Fibroblast of mammary gland (primary cell): ENCODE results near the gene S100B.
"Not testable (repeated sequence)": the region's sequence is repeated elsewhere in the genome, so short reads cannot be mapped to it uniquely, and the experiment has no call there.

ENCODE experiments used
- DNase-seq: peaks from one replicate; pipeline ENCODE4 v3.0.0-alpha.2; 2010; ENCODE audit warnings: low read depth
- H3K4me3 ChIP-seq: 2 replicates; pipeline ENCODE4 v1.5.1; 2011; ENCODE audit warnings: low read depth, mild to moderate bottlenecking, low read length, moderate library complexity; ENCODE audit not compliant: control insufficient read depth
- TF ChIP-seq, protein P1 (sequence below): conservative IDR thresholded peaks from 2 replicates; pipeline ENCODE4 v1.5.1; 2011; ENCODE audit warnings: low read depth, low read length, inconsistent platforms; ENCODE audit not compliant: control insufficient read depth, insufficient read depth

The S100B gene

DNA sequence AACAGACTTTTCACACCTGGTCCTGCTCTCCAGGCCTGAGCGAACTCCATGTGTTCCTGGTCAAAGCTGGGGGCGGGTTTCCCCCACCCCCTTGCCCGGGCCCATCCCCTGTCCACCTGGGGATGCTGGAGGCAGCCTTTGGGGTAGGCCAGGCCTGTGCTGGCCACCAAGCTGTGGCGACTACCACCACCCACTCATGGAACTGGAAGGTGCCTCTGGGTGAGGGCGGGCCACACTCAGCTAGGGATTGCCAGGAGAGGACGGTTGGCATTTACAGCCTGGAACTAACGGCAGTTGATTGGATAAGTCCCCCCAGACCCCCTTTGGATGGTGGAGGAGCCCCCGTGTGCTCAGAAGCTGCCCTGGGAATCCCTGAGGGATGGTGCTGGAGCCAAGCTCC, 7.9 kb downstream of the S100B start:
- DNase-seq: no peak
- TF ChIP-seq, protein P1, sequence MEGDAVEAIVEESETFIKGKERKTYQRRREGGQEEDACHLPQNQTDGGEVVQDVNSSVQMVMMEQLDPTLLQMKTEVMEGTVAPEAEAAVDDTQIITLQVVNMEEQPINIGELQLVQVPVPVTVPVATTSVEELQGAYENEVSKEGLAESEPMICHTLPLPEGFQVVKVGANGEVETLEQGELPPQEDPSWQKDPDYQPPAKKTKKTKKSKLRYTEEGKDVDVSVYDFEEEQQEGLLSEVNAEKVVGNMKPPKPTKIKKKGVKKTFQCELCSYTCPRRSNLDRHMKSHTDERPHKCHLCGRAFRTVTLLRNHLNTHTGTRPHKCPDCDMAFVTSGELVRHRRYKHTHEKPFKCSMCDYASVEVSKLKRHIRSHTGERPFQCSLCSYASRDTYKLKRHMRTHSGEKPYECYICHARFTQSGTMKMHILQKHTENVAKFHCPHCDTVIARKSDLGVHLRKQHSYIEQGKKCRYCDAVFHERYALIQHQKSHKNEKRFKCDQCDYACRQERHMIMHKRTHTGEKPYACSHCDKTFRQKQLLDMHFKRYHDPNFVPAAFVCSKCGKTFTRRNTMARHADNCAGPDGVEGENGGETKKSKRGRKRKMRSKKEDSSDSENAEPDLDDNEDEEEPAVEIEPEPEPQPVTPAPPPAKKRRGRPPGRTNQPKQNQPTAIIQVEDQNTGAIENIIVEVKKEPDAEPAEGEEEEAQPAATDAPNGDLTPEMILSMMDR: no peak
- no peak overlapping the region for H3K4me3 ChIP-seq

DNA sequence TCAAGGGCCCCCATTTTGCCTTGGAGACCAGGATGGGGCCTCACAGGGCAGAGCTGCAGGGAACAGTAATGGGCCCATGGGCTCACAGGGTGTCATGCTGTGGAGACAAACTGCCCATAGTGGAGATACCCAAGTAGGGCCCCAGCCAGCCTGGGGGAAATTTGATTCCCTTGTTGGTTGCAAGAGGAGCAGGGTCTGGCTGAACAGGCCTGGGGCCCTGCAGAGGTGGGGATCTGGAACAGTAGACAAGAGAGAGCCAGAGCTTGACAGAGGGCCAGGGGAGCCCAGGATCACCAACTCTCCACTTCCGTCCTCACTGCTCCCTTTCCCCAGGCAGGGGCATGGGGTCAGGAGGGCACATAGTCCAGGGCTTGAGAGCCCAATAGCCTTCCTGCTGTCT, 8.7 kb downstream of the S100B start:
- DNase-seq: no peak
- H3K4me3 ChIP-seq: no peak overlapping the region
- TF ChIP-seq, protein P1: no peak

DNA sequence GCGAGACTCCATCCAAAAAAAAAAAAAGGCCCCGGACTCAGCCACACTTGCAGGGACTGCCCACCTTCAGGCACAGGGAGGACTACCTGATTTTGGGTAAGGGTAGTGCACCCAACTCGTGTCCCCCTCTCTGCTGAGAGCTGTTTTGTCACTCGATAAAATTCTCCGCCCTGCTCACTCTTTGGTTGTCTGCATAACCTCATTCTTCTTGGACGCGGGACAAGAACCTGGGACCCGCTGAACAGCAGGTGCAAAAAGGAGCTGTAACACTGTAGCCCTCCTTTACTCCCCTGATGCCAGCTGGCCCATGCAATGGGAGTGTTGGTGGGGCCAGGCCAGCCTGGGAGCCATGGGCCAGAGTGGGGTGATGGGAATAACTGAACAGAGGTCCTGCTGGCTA, 10.6 kb downstream of the S100B start:
- TF ChIP-seq, protein P1: no peak
- DNase-seq: no peak
- H3K4me3 ChIP-seq: no peak overlapping the region

DNA sequence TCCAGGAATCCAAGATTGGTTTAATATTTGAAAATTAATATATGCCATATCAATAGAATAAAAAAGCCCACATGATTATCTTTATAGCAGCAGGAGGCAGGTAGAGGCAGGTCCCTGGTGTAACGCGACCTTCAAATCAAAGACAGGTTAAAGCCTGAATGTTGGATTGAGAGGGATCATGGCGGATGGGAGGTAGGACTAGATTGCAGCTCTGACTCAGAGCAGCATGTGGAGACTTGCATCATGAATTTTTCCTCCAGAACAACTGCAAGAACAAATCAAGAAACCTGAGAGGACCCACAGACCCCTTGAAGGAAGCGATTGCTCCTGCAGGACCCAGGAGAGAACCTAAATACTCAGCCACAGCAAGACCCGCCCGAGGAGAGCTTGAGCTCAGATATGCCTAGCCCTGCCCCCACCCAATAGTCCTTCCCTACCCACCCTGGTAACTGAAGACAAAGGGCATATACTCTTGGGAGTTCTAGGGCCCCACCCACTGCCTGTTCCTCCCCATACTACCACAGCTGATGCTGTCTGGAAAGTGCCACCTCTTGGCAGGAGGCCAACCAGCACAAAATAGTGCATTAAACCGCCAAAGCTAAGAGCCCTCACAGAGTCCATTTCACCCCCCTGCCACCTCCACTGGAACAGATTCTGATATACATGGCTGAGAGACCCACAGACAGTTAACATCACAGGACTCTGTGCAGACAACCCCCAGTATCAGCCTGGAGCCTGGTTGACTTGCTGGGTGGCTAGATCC, 19.5 kb downstream of the S100B start:
- no peak for DNase-seq
- H3K4me3 ChIP-seq: no peak overlapping the region
- TF ChIP-seq, protein P1: no peak

DNA sequence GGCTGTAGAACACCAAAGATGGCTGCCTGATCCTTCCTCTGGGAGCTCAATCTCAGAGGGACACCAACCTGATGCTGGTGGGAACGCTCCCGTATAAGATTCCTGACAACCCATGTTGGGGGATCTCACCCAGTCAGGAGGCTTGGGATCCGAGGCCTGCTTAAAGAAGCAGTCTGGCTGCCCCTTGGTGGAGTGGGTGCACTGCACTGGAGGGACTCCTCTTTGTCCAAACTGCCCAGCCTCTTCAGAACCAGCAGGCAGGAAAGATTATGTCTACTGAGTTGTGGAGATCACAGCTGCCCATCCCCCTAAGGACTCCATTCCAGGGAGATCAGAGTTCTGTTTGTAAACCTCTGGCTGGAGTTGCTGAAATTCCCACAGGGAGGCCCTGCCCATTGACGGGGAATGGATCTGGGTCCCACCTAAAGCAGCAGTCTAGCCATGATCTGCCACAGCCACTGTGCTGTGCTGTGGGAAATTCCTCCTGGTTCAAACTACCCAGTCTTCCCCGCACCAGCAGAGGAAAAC, 23.0 kb downstream of the S100B start:
- DNase-seq: no peak
- H3K4me3 ChIP-seq: no peak overlapping the region
- TF ChIP-seq, protein P1: no peak

DNA sequence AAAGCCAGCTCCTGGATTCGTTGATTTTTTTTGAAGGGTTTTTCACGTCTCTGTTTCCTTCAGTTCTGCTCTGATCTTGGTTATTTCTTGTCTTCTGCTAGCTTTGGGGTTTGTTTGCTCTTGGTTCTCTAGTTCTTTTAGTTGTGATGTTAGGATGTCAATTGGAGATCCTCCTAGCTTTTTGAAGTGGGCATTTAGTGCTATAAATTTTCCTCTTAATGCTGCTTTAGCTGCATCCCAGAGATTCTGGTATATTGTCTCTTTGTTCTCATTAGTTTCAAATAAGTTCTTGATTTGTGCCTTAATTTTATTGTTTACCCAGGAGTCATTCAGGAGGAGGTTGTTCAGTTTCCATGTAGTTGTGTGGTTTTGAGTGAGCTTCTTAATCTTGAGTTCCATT, 25.5 kb downstream of the S100B start:
- not testable (repeated sequence) for H3K4me3 ChIP-seq, DNase-seq

DNA sequence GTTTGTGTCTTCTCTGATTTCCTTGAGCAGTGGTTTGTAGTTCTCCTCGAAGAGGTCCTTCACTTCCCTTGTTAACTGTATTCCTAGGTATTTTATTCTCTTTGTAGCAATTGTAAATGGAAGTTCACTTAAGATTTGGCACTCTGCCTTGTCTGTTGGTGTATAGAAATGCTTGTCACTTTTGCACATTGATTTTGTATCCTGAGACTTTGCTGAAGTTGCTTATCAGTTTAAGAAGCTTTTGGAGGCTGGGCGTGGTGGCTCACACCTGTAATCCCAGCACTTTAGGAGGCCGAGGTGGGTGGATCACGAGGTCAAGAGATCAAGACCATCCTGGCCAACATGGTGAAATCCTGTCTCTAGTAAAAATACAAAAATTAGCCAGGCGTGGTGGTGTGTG, 27.1 kb downstream of the S100B start:
- not testable (repeated sequence) for H3K4me3 ChIP-seq, DNase-seq

DNA sequence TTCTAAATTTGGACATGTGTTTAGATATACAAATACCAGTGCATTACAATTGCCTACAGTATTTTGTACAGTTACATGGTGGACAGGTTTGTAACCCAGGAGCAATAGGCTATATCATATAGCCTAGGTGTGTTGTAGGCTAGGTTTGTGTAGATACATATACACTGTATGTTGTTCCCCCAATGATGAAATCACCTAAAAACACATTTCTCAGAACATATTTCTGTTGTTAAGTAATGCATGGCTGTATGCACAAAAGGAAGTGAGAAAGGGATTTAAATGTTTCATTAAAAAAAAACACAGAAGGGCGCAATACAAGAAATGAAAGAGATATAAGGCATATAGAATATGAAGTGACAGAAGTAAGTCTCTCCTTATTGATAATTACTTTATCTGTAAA, 32.0 kb downstream of the S100B start:
- DNase-seq: no peak
- no peak overlapping the region for H3K4me3 ChIP-seq
- TF ChIP-seq, protein P1: no peak
